SHP77 treated with DMSO at 0.1 percent for 48 hours (cell line): ENCODE data around the gene MS4A15.

Experiments used
- DNase-seq: peaks from one replicate; lab custom pipeline; 2025; lab: John Stamatoyannopoulos, UW

Gene MS4A15

DNA sequence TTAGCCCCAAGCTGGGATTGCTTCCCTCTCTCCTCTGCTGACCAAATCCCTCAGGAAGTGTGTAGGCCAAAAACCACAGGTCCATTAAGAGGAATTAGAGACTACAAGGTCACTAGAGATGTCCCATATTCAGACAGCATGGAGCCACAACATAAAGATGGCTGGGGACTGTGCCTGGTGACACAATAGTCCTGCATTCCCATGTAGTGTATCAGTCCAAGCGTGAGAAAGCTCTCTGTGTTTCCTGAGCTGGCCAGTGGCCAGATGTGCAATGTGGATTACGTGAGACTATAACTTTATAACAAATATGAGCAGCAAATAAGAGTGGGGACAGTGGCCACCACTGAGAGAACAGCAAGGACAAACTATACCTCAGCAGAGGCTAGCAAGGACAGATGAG, 20.9 kb downstream of the MS4A15 start:
- no peak for DNase-seq

DNA sequence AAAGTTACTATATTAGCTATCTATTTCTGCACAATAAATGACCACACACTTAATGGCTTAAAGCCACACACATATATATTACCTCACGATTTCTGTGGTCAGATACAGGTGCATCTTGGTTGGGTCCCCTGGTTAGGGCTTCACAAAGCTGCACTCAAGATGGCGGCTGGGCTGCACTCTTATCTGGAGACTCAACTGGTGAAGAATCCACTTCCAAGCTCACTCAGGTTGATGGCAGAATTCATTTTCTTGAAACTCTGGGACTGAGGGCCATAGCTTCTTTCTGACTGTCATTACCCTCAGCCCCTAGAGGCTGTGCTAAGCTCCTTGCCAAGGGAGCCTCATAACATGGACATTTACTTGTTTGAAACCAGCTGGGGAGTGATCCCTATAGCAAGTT, 23.4 kb downstream of the MS4A15 start:
- DNase-seq = no peak

DNA sequence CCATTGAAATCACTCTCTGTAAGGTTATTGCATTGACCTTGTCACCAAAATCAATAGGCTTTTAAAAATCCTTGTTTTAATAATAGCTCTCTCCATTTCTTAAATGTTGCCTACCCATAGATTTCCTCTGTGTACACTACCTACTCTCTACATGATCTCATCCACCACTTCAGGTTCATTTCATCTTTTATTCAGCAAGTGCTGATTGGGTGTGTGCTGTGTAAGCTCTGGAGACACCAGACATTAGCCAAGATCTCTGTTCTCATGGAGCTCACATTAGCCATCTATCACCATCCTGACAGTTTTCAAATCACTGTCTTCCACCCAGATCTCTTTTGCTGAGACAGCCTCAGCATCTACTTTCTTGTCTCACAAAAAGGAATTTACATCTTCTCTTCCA, 24.1 kb downstream of the MS4A15 start:
- no peak for DNase-seq

DNA sequence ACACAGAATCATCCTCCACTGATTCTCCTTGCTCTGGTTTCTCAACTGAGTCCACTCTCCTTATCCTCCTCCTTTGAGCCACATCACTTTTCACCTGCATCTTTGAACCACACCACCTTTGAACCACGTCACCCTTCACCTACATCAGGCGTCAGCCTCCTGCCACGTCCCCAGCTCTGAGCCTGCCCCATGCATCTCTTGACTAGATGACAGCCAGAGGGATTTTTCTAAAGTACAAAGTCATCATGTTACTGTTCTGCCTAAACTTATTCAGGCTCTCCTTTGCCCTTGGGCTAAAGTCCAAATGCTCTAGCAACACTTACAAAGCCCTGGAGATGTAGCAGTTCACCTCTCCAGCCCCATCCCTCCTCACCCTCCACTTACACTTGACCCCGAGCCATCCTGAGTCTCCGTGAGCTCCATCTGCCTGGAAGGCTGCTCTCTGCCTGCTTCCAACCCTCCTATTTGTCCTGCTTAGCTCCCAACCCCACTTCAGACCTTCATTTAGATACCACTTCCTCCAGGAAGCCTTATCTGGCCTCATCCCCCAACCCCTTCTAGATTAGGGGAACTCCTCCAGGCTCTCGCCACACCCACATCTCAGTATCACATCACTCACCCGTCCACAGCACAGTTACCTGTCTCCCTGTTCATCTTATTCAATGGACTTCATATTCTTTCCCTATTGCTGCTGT, 24.8 kb downstream of the MS4A15 start:
- DNase-seq = no peak

DNA sequence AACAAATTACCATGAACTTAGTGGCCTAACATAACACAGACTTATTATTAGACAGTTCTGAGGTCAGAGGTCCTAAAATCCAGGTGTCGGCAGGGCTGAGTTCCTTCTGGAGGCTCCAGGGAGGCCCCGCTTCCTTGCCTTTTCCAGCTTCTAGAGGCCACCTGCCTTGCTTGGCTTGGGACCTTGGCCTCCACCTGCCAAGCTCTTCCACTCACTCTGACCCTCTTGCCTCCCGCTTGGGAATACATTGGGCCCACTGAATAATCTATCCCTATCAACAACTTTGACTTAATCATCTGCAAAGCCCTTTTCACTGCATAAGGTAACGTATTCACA, 25.3 kb downstream of the MS4A15 start:
- no peak for DNase-seq

DNA sequence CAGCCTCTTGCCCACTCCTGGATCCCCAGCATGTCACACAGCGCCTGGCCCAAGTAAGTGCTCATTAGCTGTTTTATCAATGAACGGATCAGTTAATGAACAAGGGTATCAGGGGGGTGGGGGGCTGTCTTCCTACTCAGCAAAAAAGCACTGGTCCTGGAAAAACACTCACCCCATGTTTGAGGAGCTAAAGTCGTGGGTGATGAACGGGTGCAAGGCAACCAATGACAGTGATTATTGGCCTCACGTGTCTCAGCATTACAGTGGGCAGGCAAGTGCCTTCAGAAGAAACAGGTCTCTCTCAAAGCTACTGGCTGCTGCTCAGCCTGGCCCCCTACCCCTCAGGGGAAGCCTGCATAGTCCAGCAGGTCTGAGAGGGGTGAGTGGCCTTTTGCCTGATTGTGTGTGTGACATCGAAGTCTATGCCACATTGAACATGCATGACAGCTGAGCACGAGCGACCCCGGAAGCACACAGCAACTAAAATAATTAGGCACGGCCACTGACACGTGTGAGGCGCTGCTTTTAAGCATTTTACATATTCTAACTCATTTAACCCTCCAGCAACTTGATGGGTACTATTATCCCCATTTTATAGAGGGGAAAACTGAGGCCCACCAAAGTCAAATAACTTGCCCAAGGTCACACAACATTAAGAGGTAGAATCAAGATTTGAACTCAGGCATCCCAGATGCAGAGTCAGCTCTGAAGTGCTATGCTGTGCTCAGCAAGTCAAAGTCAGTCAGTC, 25.9 kb downstream of the MS4A15 start:
- no peak for DNase-seq

DNA sequence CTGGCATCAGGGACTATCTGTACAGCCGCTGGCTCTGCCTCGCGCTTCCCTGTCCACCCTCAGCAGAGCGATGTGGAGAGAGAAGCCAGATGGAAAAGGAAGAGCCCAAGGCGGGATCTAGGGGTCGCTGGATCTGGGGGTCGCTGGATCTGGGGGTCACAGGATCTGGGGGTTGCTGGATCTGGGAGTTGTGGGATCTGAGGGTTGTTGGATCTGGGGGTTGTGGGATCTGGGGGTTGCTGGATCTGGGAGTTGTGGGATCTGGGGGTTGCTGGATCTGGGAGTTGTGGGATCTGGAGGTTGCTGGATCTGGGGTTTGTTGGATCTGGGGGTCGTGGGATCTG, 26.4 kb downstream of the MS4A15 start:
- DNase-seq = no peak

DNA sequence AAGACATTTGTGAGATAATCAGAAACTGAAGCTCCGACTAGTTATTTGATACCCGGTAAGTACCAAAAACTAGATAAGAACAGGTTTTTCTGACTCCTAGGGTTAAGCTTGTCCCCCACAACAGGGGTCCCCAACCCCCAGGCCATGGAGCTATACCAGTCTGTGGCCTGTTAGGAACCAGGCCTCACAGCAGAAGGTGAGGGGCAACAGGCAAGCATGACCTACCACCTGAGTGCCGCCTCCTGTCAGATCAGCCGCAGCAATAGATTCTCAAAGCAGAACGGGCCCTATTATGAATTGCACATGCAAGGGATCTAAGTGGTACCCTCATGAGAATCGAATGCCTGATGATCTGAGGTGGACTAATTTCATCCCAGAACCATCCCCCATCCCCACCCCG, 27.2 kb downstream of the MS4A15 start:
- no peak for DNase-seq

DNA sequence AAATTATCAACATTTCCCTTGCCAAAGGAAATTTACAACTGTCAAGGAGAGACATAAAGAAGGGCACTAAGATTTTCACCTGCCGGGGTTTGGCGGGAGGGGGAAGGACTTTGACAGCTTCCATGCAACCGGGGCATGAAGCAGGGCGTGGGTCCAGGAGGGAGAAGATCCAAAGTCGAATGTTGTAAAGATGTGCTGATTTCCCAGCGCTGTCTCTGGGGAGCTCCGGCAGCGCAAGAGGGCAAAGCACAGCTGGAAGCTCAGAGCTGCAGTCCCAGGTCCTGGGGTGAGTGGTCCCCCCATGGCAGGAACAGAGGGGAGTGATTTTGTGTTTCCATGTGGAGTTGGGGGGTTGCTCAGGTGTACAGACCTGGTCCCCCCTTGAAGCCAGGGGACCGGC, 28.5 kb downstream of the MS4A15 start, which contains the start of gene MS4A10:
TSS of gene MS4A10 (plus strand) at position 198 of the 400 bp plus-strand sequence. CDS start 5,003 bp downstream, outside the sequence.
- no peak for DNase-seq

DNA sequence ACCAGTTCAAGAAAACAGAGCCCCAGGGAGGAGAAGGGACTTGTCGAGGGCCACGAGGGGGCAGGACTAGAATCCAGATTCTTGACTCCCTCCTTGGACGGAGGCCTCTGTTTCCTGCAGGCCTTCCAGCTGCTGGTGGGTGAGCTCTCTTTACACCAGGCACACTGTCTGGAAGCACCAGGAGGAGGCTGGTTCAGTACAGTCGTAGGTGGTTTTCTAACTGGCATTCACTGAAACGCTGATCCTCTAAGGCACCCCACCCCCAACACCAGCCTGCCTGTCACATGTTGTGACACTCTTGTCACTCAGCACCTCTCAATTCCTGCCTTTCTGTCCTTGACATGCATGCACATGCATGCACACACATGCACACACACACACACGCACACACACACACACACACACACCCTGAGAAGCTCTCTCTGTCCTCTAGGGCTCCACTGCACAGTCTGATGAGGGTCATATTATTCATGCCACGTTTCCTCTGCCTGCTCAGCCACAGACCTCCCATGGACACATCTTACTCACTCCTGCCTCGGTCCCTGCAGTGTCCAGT, 29.2 kb downstream of the MS4A15 start:
- no peak for DNase-seq

DNA sequence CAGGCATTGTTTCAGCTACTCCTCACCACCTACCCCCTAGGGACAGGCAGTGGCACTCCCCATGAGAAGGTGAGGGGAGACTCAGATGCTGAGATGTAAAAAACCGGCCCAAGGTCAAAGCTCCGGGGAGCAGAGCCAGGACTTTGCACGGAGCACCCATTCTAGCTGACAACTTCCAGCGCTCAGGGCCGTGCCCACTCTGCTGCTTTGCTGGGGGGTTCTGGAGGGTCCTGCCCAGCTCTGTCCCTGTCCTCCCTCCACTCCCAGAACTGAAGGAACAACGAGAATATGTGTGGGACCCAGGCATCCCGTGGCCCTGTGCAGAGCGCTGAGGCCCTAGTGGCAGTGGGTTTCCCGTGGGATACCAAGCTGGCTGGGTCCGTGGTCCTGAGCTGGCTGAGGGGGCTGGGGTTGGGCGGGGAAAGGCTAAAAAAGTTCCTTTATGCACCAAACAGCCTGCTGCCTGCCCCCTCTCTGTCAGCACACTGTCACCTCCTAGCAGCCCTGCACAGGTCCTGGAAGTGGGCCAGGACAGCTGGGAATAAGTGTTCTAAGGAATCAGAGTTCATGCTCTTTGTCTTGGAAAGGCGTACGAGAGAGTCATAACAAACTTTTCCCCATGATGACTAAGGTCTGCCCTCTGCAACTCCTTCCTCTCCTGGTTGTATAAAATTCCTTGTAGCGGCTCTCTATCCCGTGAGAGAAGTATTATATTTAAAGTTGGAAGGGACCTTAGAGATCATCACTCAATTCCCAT, 30.3 kb downstream of the MS4A15 start:
- DNase-seq = no peak

DNA sequence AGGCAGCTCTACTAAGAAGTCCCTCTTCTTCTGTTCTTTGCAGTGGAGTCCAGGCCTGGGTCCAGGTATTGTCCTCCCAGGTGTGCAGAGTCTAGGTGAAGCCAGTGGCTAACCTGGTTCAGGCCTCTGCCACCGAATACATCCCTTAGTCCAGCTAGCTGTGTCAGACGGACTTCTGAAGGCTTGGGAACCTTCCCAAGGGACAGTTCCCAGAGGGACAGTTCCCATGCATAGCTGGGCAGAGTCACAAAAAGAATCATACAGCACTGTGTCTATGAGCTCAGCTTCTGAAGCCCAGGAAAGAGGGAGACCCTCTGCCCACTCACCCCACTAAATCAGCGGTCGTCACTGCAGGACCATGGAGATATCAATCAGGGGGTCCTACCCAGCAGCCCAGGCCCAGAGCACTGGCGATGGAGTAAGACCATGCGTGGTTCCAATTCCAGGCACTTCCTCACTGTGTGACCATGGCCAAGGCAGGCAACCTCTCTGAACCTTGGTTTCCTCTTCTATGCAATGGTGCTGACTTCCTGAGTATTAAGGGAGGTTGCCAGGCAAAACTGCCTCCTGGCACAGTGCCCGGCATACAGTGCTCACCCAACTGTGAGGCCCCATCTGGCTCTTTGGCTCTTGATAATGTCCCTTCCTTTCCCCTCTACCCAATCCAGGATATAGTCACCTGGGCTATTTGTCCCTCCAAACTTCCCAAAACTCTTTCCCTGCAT, 31.9 kb downstream of the MS4A15 start:
- no peak for DNase-seq

DNA sequence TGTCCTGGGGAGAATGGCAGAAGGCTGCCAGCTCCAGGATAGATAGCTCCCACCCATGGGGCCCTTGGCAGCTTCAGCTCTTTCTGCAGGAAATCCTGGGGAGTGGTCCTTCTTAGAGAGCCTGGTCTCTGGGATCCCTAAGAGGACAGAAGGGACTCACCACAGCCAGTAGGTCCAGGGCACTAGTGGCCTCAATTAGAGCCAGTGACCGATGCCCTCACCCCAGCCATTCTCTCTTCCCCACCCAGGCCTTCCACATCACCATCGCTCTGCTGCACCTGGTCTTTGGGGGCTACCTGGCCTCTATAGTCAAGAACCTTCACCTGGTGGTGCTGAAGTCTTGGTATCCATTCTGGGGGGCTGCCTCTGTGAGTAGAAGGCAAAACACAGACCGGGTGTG, 34.1 kb downstream of the MS4A15 start:
- DNase-seq = no peak

DNA sequence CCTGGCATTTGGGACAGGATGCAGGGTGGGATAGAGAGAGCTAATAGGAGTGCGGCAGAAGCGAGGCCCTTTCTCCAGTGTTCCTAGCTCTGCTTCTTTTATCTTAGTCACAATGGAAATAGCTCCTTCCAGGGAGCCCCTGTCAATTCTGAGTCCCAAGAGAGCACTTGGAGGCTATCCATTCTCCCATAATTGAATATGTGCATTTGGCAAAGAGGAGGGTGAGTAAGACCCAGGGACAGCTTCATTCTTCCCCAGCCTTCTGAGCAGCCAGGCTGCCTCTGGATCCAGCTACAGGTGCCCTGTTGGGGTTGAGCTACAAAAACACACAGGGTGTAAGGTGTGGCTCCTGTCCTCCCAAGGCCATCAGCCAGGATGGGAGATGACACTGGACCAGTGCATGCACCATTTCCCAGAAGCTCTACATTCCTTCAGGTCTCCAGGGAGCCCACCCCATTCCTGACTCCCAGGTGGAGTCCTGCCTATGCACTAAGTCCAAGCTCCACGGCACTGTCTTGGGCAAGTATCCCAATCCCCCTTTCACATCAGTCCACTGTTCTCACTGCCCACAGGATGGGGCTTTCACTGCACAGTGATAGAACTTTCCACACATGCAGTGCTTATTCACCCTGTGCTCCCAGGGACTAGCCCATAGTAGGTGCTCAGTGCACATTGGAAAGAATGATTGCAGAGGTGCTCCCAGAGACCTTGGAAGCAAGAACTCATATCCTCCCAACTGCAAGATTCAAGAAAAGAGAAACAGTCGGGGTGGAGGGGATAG, 34.7 kb downstream of the MS4A15 start:
- no peak for DNase-seq

DNA sequence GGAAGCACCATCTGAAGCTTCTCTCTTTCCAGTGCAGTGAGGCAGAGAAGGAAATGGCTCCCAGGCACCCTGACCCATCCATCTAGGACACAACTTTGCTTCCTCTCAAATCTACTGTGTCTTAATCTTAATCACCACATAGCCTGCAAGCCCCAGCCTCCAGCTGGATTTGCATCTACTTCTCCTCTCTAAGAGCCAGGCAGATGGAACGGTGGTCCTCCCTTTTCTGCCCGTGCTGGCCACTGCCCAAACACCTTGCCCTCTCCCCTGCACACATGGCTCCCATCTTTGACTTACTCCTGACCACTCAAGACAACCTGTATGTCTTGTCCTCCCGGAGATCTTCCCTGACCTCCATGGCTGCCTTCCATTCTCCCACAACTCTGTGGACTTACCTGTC, 35.9 kb downstream of the MS4A15 start:
- DNase-seq = no peak

DNA sequence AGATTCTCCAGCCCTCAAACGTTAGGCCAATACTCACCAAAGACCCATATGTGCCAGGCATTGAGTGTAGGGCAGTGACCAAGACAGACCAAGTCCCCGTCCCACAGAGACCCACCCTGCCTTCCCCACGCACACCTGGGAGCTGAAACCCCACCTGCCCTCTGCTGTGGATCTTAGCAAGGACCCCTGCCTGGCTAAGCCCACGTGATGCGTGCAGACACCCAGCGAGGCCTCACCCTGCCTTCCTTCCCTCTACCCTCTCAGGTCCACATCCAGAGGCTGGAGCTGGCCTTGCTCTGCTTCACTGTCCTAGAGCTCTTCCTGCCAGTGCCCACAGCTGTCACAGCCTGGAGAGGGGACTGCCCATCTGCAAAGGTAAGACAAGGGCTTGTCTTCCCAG, 38.6 kb downstream of the MS4A15 start:
- DNase-seq = no peak

DNA sequence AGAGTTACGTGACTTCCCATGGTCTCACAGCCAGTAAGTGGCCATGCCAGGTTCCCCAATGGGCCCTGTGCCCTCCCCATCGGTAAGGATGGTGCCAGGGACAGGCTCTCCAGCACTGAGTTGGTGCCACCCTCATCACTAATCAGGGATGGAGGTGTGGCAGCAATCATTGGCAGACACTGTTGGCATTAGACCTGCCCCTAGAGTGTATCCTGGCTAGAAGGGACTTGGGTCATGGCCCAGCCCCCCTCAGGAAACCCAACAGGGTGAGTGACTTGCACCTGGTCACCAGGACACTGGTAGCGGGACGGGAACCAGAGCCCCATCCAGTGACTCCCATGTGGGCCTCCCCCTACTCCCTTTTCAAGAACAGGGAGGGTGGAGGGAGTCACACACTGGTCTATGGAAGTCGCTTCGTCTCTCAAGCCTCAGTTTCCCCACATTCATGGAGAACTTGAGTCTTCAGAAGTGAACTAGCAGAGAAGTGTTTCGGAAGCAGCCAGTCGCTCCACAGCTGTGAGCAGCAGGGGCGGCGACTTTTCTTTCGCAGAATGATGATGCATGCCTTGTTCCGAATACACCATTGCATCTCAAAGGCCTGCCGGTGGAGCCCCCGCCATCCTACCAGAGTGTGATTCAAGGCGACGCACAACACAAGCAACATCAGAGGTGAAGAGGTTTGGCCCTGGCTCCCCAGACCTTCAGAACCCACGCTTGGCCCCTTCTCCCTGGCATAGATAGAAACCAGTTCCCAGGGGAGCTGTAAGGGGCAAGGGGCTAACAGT, 41.4 kb downstream of the MS4A15 start:
- DNase-seq = no peak

DNA sequence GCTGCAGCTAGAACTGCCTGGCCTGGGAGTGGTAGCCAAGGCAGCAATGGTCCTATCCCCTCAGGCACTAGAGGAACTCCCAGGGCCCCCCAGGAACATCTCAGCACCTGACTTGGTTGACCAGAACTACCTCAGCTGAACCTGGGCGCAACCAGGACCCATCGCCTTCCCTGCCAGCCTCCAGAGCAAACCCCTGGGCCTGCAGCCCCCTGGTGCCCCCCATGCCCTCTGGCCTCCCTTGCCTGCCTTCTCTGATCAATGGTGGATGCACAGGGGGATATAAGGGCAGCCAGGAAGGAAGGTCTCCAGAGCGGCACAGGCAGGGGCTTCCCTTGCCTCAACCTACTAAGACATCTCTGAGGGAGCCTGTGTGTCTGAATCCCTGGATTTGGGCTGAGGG, 42.0 kb downstream of the MS4A15 start:
- DNase-seq = no peak

DNA sequence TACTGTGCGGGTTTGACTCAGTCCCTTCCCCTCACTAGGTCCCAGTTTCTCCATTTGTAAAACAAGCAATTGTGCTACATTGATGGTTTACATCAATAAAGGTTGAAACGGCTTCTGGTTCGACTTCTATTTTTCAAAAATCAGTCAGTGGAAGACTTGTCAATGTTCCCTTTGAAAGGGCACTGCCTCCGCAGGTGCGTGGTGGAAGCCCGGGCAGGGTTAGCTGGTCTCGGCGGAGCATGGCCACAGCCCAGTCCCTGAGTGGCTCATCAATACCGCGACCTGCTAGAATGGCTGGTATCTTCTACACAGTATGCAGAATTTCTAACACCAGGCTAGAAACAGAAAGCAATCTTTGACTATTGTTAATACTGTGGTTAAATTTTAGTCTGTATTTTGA, 44.5 kb downstream of the MS4A15 start:
- no peak for DNase-seq

DNA sequence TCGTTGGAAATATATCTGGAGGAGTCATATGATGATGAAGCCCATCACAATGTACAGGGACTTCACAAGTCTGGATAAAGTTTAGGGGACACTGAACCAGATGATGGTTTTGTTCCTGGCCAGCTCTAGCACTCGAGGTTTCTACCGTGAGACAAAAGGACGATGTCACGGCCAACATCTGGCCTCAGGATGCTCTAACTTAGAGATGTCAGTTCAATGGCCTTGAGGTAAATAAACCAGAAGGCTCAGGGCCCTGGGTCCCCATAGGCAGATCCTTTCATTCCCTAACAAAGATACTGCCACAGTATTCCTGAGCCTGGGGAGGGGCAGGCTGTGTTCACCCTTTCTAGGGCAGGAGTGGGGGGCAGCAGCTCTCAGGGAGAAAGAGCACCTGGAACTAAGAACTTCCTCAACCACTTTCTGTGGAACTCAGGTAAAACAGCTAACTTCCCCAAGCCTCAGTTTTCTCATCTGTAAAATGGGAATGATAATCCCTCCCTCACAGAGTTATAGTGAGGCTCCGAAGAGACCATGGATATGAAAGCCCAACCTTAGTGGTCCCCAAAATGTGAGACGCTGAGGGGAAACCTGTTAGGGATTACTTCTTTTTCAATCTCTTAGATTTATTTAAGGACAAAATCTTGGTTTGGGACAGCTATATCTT, 46.7 kb downstream of the MS4A15 start:
- DNase-seq = no peak
